Activated T-cell treated with anti-CD3 and anti-CD28 coated beads for 1 hour (primary cell): ENCODE data around the gene XIRP1.

Experiments used
- DNase-seq: peaks from one replicate; pipeline ENCODE4 v3.0.0-alpha.2; 2020; ENCODE audit warnings: low read depth

The XIRP1 gene

GRCh38 chr3:39165518-39165917 lies 26.9 kb downstream of the XIRP1 start:
- DNase-seq = no peak

- no peak for DNase-seq
Measured at GRCh38 chr3:39164414-39164813, 28.0 kb downstream of the XIRP1 start.

GRCh38 chr3:39158148-39158715 lies 34.2 kb downstream of the XIRP1 start:
- DNase-seq = no peak

GRCh38 chr3:39157359-39157758 lies 35.0 kb downstream of the XIRP1 start:
- DNase-seq = no peak

GRCh38 chr3:39156421-39156820 lies 36.0 kb downstream of the XIRP1 start:
- DNase-seq = no peak

- no peak for DNase-seq
Measured at GRCh38 chr3:39154280-39155021, 37.9 kb downstream of the XIRP1 start.

- no peak for DNase-seq
Measured at GRCh38 chr3:39153977-39154279, 38.5 kb downstream of the XIRP1 start.

- no peak for DNase-seq
Measured at GRCh38 chr3:39150803-39151631, 41.4 kb downstream of the XIRP1 start.

- no peak for DNase-seq
Measured at GRCh38 chr3:39150148-39150802, 42.1 kb downstream of the XIRP1 start.

GRCh38 chr3:39149498-39150147 lies 42.8 kb downstream of the XIRP1 start:
- no peak for DNase-seq

- no peak for DNase-seq
Measured at GRCh38 chr3:39149059-39149455, 43.3 kb downstream of the XIRP1 start.

GRCh38 chr3:39148435-39149058 lies 43.8 kb downstream of the XIRP1 start:
- DNase-seq = no peak

GRCh38 chr3:39147711-39148434 lies 44.5 kb downstream of the XIRP1 start:
- DNase-seq = no peak

GRCh38 chr3:39146611-39147591 lies 45.5 kb downstream of the XIRP1 start:
- peak; percentile 57 for DNase-seq

GRCh38 chr3:39146083-39146501 lies 46.3 kb downstream of the XIRP1 start:
- no peak for DNase-seq

GRCh38 chr3:39144748-39145380 lies 47.5 kb downstream of the XIRP1 start:
- no peak for DNase-seq

GRCh38 chr3:39144095-39144747 lies 48.2 kb downstream of the XIRP1 start:
- no peak for DNase-seq

- no peak for DNase-seq
Measured at GRCh38 chr3:39143051-39143885, 49.1 kb downstream of the XIRP1 start.
